OCI-LY1 (cell line): Measurements from ENCODE around the gene IFNL3.

Source experiments
- H2AFZ ChIP-seq: fragments of 200-600 bp; sonication (generic), shearing (Covaris generic); 2 replicates; pipeline ENCODE4 v1.6.0; 2014; ENCODE audit warnings: antibody characterized with exemption, mild to moderate bottlenecking, low read length
- H3F3A ChIP-seq: fragments of 200-600 bp; sonication (generic), shearing (Covaris generic); 2 replicates; pipeline ENCODE4 v1.6.0; 2014; ENCODE audit warnings: mild to moderate bottlenecking, antibody characterized with exemption, low read length, moderate library complexity; ENCODE audit not compliant: insufficient read depth
- H3K27ac ChIP-seq: fragments of 200-600 bp; sonication (generic); 2 replicates; pipeline ENCODE4 v1.5.1; 2014; ENCODE audit warnings: low read length, mixed run types, mild to moderate bottlenecking, low read depth; ENCODE audit not compliant: poor library complexity, severe bottlenecking
- H3K27me3 ChIP-seq: fragments of 200-600 bp; sonication (generic); 2 replicates; pipeline ENCODE4 v1.6.0; 2014; ENCODE audit warnings: antibody characterized with exemption, mild to moderate bottlenecking, low read length, moderate library complexity; ENCODE audit not compliant: insufficient read depth
- H3K36me3 ChIP-seq: fragments of 200-600 bp; sonication (generic); 2 replicates; pipeline ENCODE4 v1.6.1; 2014; ENCODE audit warnings: mild to moderate bottlenecking, antibody characterized with exemption, low read length, moderate library complexity, mixed read lengths; ENCODE audit not compliant: insufficient read depth
- H3K4me1 ChIP-seq: fragments of 200-600 bp; sonication (generic); 2 replicates; pipeline ENCODE4 v1.5.1; 2014; ENCODE audit warnings: mild to moderate bottlenecking, low read length, moderate library complexity; ENCODE audit not compliant: insufficient read depth, severe bottlenecking
- H3K4me2 ChIP-seq: fragments of 200-600 bp; sonication (generic), shearing (Covaris generic); 2 replicates; pipeline ENCODE4 v1.6.1; 2014; ENCODE audit warnings: low read length
- H3K4me3 ChIP-seq: fragments of 200-600 bp; sonication (generic); 2 replicates; pipeline ENCODE4 v1.5.1; 2014; ENCODE audit warnings: low read length, low read depth, mild to moderate bottlenecking, mixed read lengths; ENCODE audit not compliant: poor library complexity, severe bottlenecking
- H3K79me2 ChIP-seq: fragments of 200-600 bp; shearing (Covaris generic); 2 replicates; pipeline ENCODE4 v1.6.1; 2016; ENCODE audit warnings: mixed run types, low read length, mixed read lengths; ENCODE audit not compliant: insufficient read depth
- H3K9ac ChIP-seq: fragments of 200-600 bp; sonication (generic), shearing (Covaris generic); 2 replicates; pipeline ENCODE4 v1.6.1; 2014; ENCODE audit warnings: mild to moderate bottlenecking, low read length, mixed read lengths
- H3K9me2 ChIP-seq: fragments of 200-600 bp; sonication (generic), shearing (Covaris generic); 2 replicates; pipeline ENCODE4 v1.6.1; 2014; ENCODE audit warnings: low read depth, mild to moderate bottlenecking, low read length, mixed read lengths
- H3K9me3 ChIP-seq: fragments of 200-600 bp; shearing (Covaris generic); 2 replicates; pipeline ENCODE4 v1.6.1; 2014; ENCODE audit warnings: low read length, mixed read lengths
- H4K20me1 ChIP-seq: fragments of 200-600 bp; sonication (generic), shearing (Covaris generic); 2 replicates; pipeline ENCODE4 v1.6.0; 2016; ENCODE audit warnings: mild to moderate bottlenecking, low read length; ENCODE audit not compliant: insufficient read depth
- CTCF ChIP-seq: fragments of 200-600 bp; sonication (generic), shearing (Covaris generic); IDR thresholded peaks from 2 replicates; pipeline ENCODE4 v1.5.1; 2017; ENCODE audit warnings: mild to moderate bottlenecking, antibody characterized with exemption, low read length, moderate library complexity, mixed read lengths
- EZH2 ChIP-seq: fragments of 200-600 bp; sonication (generic), shearing (Covaris generic); IDR thresholded peaks from 2 replicates; pipeline ENCODE4 v1.8.0; 2017; ENCODE audit warnings: borderline replicate concordance, mixed run types, mild to moderate bottlenecking, antibody characterized with exemption, low read length, moderate library complexity, mixed read lengths

Gene IFNL3

GRCh38 chr19:39236527-39236926 lies 8.3 kb downstream of the IFNL3 start:
- H3K36me3 ChIP-seq, result no peaks in the 10 kb centered on the region
- no peak overlapping the region for H2AFZ ChIP-seq
- no peaks in the 10 kb centered on the region for H3K9me3 ChIP-seq
- no peaks in the 10 kb centered on the region for H3F3A ChIP-seq
- H3K79me2 ChIP-seq, result no peaks in the 10 kb centered on the region
- no peak overlapping the region for H3K27ac ChIP-seq
- H3K4me2 ChIP-seq, result no peak overlapping the region
- no peak overlapping the region for H3K4me3 ChIP-seq
- no peaks in the 10 kb centered on the region for H3K27me3 ChIP-seq
- H4K20me1 ChIP-seq, result no peaks in the 10 kb centered on the region
- peaks cover 8% of the 10 kb centered on the region for H3K4me1 ChIP-seq
- no peaks in the 10 kb centered on the region for H3K9me2 ChIP-seq
- H3K9ac ChIP-seq, result no peak overlapping the region
- no peak for TF ChIP-seq EZH2
- TF ChIP-seq CTCF, result no peak

- no peak overlapping the region for H2AFZ ChIP-seq
- H3K4me1 ChIP-seq, result peaks cover 3% of the 10 kb centered on the region
- no peak overlapping the region for H3K4me2 ChIP-seq
- no peaks in the 10 kb centered on the region for H3K9me2 ChIP-seq
- no peak for TF ChIP-seq CTCF
- TF ChIP-seq EZH2, result no peak
- no peak overlapping the region for H3K4me3 ChIP-seq
- H3K79me2 ChIP-seq, result no peaks in the 10 kb centered on the region
- H3K27ac ChIP-seq, result no peak overlapping the region
- no peaks in the 10 kb centered on the region for H3K36me3 ChIP-seq
- H4K20me1 ChIP-seq, result no peaks in the 10 kb centered on the region
- H3K9ac ChIP-seq, result no peak overlapping the region
- no peaks in the 10 kb centered on the region for H3F3A ChIP-seq
- H3K27me3 ChIP-seq, result no peaks in the 10 kb centered on the region
- H3K9me3 ChIP-seq, result no peaks in the 10 kb centered on the region
Measured at GRCh38 chr19:39232708-39233107, 12.1 kb downstream of the IFNL3 start.

- Histone ChIP-seq H3K9me3 (no peaks in the 10 kb centered on the region), H3K36me3 (no peaks in the 10 kb centered on the region), H3K4me2 (no peak overlapping the region), H4K20me1 (no peaks in the 10 kb centered on the region), H3K27ac (no peak overlapping the region), H3F3A (no peaks in the 10 kb centered on the region), H3K9me2 (no peaks in the 10 kb centered on the region), H3K4me1 (no peaks in the 10 kb centered on the region), H2AFZ (no peak overlapping the region), H3K79me2 (no peaks in the 10 kb centered on the region), H3K4me3 (no peak overlapping the region), H3K9ac (no peak overlapping the region), H3K27me3 (no peaks in the 10 kb centered on the region)
- TF ChIP-seq EZH2, result no peak
- TF ChIP-seq CTCF, result no peak
Measured at GRCh38 chr19:39230096-39230764, 14.6 kb downstream of the IFNL3 start.
